Uterus (tissue), 4 donors: ENCODE results near the gene HAX1. TPM values are rescaled to one million over a fixed set of nuclear protein-coding genes. Genes with fewer than 3 reads are reported as not detected.
"Not testable (repeated sequence)": the region's sequence is repeated elsewhere in the genome, so short reads cannot be mapped to it uniquely, and the experiment has no call there.

Experiments
- DNase-seq, 2 donors: peaks; one replicate each; pipeline ENCODE4 v3.0.0-alpha.2; 2019 to 2020
- H3K27ac ChIP-seq, 2 donors: fragments of 200-600 bp; sonication (generic); 1 replicate in 1 of 2; 2 replicates in 1 of 2; pipeline ENCODE4 v1.5.1; 2016 to 2018
- H3K27me3 ChIP-seq, 2 donors: fragments of 200-600 bp; sonication (generic); one replicate each; pipeline ENCODE4 v1.5.1; 2018 to 2019; ENCODE audit warnings: control low read depth in 1 of 2
- H3K36me3 ChIP-seq, 2 donors: fragments of 200-600 bp; sonication (generic); one replicate each; pipeline ENCODE4 v1.5.1; 2019; ENCODE audit warnings: control low read depth in 1 of 2
- H3K4me1 ChIP-seq, 2 donors: fragments of 200-600 bp; sonication (generic); one replicate each; pipeline ENCODE4 v1.5.1; 2018 to 2019; ENCODE audit warnings: control low read depth in 1 of 2
- H3K4me3 ChIP-seq, 2 donors: fragments of 200-600 bp; sonication (generic); 1 replicate in 1 of 2; 2 replicates in 1 of 2; pipeline ENCODE4 v1.5.1; 2018 to 2019; ENCODE audit warnings: mild to moderate bottlenecking in 1 of 2
- H3K9me3 ChIP-seq, 2 donors: fragments of 200-600 bp; sonication (generic); one replicate each; pipeline ENCODE4 v1.5.1; 2019; ENCODE audit warnings: control low read depth in 1 of 2
- CTCF ChIP-seq, 4 experiments: fragments of 200-600 bp in 2 of 4; fragments of 450-650 bp in 2 of 4; sonication (generic) in 2 of 4; IDR thresholded peaks; one replicate each; pipeline ENCODE4 v1.5.1; 2016 to 2019; ENCODE audit warnings: antibody characterized with exemption in 4 of 4, mild to moderate bottlenecking in 2 of 4, moderate library complexity in 1 of 4
- POLR2A ChIP-seq, 2 donors: fragments of 450-650 bp; IDR thresholded peaks; one replicate each; pipeline ENCODE4 v1.6.1; 2016; ENCODE audit warnings: antibody characterized with exemption in 2 of 2, mild to moderate bottlenecking in 1 of 2, moderate library complexity in 1 of 2
- intact Hi-C: fragments of 100-400 bp; cut with DNase I; formaldehyde crosslinking; loops from one replicate; pipeline ENCODE4 v1.15.1; 2023; ENCODE audit warnings: low total_unique reads
- total RNA-seq, 4 donors: library from RNA; depleted of rRNA in 3 of 4; stranded (reverse); fragments of >200 nt in 3 of 4; gene quantifications; one replicate each; pipeline versions ENCODE4 v1.1.0 to v1.2.4, GENCODE V29; 2014 to 2023
- donor health status: DM: yes; HTN: yes; CAD: no.

The HAX1 gene
- total RNA-seq, result 10 to 100 TPM; 50.5 to 78.8 (median 69.4) TPM

- Histone ChIP-seq H3K9me3 (no peaks in the 10 kb centered on the region), H3K4me1 (peaks cover 0 to 7% of the 10 kb centered on the region in 2 donors), H3K27ac (peak within 1 kb of the TSS; percentile 93 to 95), H3K36me3 (no peaks in the 10 kb centered on the region), H3K27me3 (no peaks in the 10 kb centered on the region), H3K4me3 (peak within 1 kb of the TSS; percentile 76 to 81)
- peak; percentile 69 to 73 for TF ChIP-seq POLR2A (IDR thresholded peaks at IDR 0.05)
- peak; percentile 77 to 88 (median 84) for TF ChIP-seq CTCF (IDR thresholded peaks at IDR 0.05)
- peak; percentile 95 to 96 for DNase-seq
- intact Hi-C loops, result no loop called here
These were observed at the start of gene HAX1 for GRCh38 chr1:154272217-154272998. Gene HAX1, plus strand, starts transcription at chr1:154272629. Its CDS starts 95 bp downstream, at chr1:154272724.

DNA sequence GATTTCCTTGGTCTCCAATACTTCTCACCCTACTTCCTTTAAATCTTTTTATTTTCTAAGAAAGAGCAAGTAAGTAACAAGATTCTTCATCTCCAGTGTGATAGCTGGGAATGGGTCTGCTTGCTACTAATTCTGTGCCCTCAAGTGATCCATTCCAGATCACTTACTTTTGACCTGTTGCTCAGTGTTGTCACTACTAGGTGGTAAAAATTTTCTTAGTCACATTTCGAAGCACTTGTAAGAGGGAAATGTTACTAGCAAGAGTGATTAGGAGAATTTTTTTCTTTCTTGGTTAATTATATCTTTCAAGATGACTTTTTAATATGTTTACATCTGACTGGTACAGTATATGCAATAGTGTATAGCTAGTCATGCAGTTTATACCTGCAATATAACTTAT, 49.5 kb upstream of the HAX1 start:
- H3K27ac ChIP-seq, result no peak overlapping the region
- TF ChIP-seq POLR2A (IDR thresholded peaks at IDR 0.05) (no peak), CTCF (IDR thresholded peaks at IDR 0.05) (no peak)
- DNase-seq, result no peak
- H3K4me1 ChIP-seq, result peaks cover 8 to 17% of the 10 kb centered on the region in 2 donors
- H3K4me3 ChIP-seq, result no peak overlapping the region
- H3K27me3 ChIP-seq, result no peaks in the 10 kb centered on the region
- no peaks in the 10 kb centered on the region for H3K36me3 ChIP-seq
- H3K9me3 ChIP-seq, result no peaks in the 10 kb centered on the region
- intact Hi-C loops, result no loop called here

- intact Hi-C loops, result no loop called here
These were observed 48.8 kb upstream of the HAX1 start for GRCh38 chr1:154223621-154224020.

DNA sequence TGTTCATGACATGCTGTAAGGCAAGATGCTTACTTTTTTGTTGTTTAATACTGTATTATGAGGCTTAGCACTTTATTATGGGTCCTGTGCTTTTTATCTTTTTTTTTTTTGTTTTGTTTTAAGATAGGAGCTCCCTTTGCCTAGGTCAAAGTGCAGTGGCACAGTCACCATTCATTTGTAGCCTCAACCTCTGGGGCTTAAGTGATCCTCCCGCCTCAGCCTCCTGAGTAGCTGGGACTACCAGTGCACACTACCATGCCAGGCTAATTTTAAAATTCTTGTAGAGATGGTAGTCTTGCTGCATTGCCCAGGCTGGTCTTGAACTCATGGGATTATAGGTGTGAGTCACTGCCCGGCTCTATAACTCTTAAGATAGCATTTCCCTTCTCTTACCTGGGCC, 47.1 kb upstream of the HAX1 start:
- Histone ChIP-seq H3K9me3 (no peaks in the 10 kb centered on the region), H3K27ac (no peak overlapping the region), H3K27me3 (no peaks in the 10 kb centered on the region), H3K4me1 (peaks cover 0 to 15% of the 10 kb centered on the region in 2 donors), H3K36me3 (no peaks in the 10 kb centered on the region), H3K4me3 (no peak overlapping the region)
- no peak for TF ChIP-seq CTCF (IDR thresholded peaks at IDR 0.05)
- no peak for TF ChIP-seq POLR2A (IDR thresholded peaks at IDR 0.05)
- intact Hi-C loops, result no loop called here
- no peak for DNase-seq

More at GRCh38 chr1:154223621-154224020, 48.8 kb upstream of the HAX1 start:
- no peak for TF ChIP-seq CTCF (IDR thresholded peaks at IDR 0.05)
- no peak for TF ChIP-seq POLR2A (IDR thresholded peaks at IDR 0.05)
- no peak for DNase-seq
- Histone ChIP-seq H3K27ac (no peak overlapping the region), H3K36me3 (no peaks in the 10 kb centered on the region), H3K4me1 (peaks cover 8 to 15% of the 10 kb centered on the region in 2 donors), H3K4me3 (no peak overlapping the region), H3K27me3 (no peaks in the 10 kb centered on the region), H3K9me3 (no peaks in the 10 kb centered on the region)

DNA sequence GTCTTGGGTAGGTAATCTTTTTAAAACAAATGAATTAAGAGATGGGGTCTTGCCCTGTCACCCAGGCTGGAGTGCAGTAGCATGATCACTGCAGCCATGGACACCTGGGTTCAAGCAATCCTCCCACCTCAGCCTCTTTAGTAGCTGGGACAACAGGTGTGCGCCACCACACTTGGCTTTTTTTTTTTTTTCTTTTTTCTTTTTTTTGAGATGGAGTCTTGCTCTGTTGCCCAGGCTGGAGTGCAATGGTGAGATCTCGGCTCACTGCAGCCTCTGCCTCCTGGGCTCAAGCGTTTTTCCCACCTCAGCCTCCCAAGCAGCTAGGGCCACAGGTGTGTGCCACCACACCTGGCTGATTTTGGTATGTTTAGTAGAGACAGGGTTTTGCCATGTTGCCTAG, 41.3 kb upstream of the HAX1 start:
- H3K27ac ChIP-seq, H3K4me1 ChIP-seq, intact Hi-C loops, H3K36me3 ChIP-seq, H3K9me3 ChIP-seq, DNase-seq, H3K4me3 ChIP-seq, H3K27me3 ChIP-seq: not testable (repeated sequence)

DNA sequence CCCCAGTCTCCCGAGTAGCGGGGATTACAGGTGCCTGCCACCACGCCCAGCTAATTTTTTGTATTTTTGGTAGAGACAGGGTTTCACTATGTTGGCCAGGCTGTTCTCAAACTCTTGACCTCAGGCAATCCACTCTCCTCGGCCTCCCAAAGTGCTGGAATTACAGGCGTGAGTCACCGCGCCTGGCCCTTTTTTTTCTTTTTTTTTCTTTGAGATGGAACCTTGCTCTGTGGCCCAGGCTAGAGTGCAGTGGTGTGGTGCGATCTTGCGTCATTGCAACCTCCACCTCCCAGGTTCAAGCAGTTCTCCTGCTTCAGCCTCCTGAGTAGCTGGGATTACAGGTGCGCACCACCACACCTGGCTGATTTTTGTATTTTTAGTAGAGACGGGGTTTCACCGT, 39.3 kb upstream of the HAX1 start:
- H3K36me3 ChIP-seq, H3K4me1 ChIP-seq, H3K9me3 ChIP-seq, H3K4me3 ChIP-seq, H3K27ac ChIP-seq, H3K27me3 ChIP-seq, DNase-seq, intact Hi-C loops: not testable (repeated sequence)
